Bronchial epithelial cell (primary cell): Measurements from ENCODE around the gene RIPPLY3. TPM values are rescaled to one million over a fixed set of nuclear protein-coding genes. Genes with fewer than 3 reads are reported as not detected.

Experiments
- DNase-seq: peaks from one replicate; pipeline ENCODE4 v3.0.0-alpha.2; 2010; ENCODE audit warnings: low read depth
- FAIRE-seq: peaks from 2 replicates; lab custom pipeline; 2011; peaks lifted over from hg19 to GRCh38; lab: Jason Lieb, UNC
- H3K27me3 ChIP-seq: 2 replicates; pipeline ENCODE4 v1.5.1; 2011; ENCODE audit warnings: low read length; ENCODE audit not compliant: control insufficient read depth, insufficient read depth
- H3K36me3 ChIP-seq: 2 replicates; pipeline ENCODE4 v1.5.1; 2011; ENCODE audit warnings: low read length; ENCODE audit not compliant: control insufficient read depth, insufficient read depth
- H3K4me3 ChIP-seq: 2 replicates; pipeline ENCODE4 v1.5.1; 2011; ENCODE audit warnings: mild to moderate bottlenecking, low read depth, low read length, control low read depth
- total RNA-seq: library from RNA; depleted of rRNA; stranded (reverse); fragments of >200 nt; gene quantifications from 2 replicates; pipeline ENCODE4 v1.2.1, GENCODE V29; 2014
- TF ChIP-seq, protein P1 (sequence below): IDR thresholded peaks from 2 replicates; pipeline ENCODE4 v1.5.1; 2011; ENCODE audit warnings: mild to moderate bottlenecking, moderate library complexity, low read length, control low read depth, inconsistent platforms; ENCODE audit not compliant: insufficient read depth, severe bottlenecking

RIPPLY3 gene
- total RNA-seq, 1 donor from 2014 or later = under 0.01 TPM

DNA sequence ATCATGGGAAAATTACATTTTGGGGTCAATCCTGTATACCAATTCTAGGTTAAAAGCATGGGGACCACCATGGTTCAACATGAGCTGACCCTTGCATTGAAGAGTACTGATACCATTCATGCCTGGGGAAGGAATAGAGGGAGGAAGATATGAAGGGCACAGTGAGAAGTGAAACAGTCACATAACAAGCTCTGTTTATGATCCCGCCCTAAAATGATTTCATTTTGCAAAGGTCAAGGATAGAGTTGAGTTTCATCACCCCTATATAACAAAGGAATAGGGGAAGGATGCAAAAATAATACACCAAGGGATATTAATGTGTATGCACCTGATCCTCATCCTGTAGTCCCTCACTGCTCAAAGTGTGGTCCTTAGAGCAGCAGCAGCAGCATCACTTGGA, 37.5 kb upstream of the RIPPLY3 start:
- no peaks in the 10 kb centered on the region for H3K36me3 ChIP-seq
- TF ChIP-seq, protein P1, sequence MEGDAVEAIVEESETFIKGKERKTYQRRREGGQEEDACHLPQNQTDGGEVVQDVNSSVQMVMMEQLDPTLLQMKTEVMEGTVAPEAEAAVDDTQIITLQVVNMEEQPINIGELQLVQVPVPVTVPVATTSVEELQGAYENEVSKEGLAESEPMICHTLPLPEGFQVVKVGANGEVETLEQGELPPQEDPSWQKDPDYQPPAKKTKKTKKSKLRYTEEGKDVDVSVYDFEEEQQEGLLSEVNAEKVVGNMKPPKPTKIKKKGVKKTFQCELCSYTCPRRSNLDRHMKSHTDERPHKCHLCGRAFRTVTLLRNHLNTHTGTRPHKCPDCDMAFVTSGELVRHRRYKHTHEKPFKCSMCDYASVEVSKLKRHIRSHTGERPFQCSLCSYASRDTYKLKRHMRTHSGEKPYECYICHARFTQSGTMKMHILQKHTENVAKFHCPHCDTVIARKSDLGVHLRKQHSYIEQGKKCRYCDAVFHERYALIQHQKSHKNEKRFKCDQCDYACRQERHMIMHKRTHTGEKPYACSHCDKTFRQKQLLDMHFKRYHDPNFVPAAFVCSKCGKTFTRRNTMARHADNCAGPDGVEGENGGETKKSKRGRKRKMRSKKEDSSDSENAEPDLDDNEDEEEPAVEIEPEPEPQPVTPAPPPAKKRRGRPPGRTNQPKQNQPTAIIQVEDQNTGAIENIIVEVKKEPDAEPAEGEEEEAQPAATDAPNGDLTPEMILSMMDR = no peak
- no peak overlapping the region for H3K4me3 ChIP-seq
- H3K27me3 ChIP-seq = no peaks in the 10 kb centered on the region
- DNase-seq (no peak), FAIRE-seq (no peak)

GRCh38 chr21:36973986-36974850, 32.3 kb upstream of the RIPPLY3 start:
- H3K4me3 ChIP-seq = no peak overlapping the region
- FAIRE-seq (no peak), DNase-seq (no peak)
- TF ChIP-seq, protein P1 = no peak
- no peaks in the 10 kb centered on the region for H3K27me3 ChIP-seq
- H3K36me3 ChIP-seq = no peaks in the 10 kb centered on the region

- no peak for FAIRE-seq
- Histone ChIP-seq H3K27me3 (no peaks in the 10 kb centered on the region), H3K4me3 (no peak overlapping the region), H3K36me3 (no peaks in the 10 kb centered on the region)
- DNase-seq = no peak
- TF ChIP-seq, protein P1 = no peak
Measured at GRCh38 chr21:36974851-36975192, 31.7 kb upstream of the RIPPLY3 start.

DNA sequence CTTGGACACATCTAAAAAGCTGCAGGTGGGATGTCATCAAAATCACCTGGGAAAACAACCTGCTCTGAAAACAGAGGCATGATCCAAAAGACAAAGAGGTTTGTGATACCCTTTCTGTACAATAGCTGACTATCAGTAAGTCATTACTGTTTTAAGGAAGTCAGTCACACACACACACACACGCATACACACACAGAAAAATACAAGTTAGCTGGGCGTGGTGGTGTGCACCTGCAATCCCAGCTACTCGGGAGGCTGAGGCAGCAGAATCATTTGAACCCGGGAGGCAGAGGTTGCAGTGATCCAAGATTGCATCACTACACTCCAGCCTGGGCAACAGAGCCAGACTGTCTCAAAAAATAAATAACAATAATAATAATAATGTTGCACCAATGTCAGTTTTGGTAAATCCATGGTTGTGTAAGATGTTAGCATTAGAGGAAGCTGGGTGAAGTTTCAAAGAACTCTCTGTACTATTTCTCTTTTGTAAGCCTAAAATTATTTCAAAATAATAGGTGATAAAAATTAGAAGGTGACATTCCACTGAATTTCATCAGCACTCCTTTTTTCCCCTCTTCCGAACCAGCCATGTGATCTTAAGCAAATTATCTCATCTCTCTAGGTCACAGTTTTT, 30.2 kb upstream of the RIPPLY3 start:
- no peak for FAIRE-seq

DNA sequence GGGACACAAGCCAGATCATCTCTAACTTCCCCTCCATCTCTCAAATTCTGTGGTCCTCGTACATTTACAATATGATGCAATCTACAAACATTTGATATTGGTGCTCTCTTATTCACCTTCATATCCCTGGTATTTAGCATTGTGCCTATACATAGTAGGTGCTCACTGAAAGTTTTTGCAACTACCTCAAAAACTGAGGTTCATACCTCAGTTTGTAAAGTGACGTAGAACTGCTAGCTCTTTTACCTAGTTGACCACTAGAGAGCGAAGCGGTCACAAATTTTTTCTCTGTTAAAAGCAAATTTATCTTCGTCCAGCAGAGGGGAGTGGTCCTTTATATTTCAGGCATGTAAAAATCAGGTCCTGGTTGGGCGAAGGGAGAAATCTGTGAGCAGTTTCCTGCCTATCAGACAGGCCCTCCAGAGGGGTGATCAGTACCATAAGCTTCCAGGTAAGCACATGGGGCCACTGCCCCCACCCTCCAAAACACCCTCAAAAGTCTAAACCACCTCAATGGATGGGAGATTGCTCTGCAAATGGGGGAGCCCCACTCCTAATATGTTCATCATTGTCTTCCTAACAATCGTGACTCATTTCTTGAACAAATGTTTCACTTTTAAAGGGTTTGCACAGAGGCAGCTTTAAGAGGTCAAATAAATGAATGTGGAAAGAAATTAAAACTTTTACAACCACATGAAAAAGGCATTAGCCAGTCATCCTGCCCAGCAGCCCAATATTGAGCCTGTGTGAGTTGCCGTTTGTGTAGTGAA, 29.4 kb upstream of the RIPPLY3 start:
- DNase-seq (peak; percentile 66), FAIRE-seq (no peak)
- Histone ChIP-seq H3K4me3 (no peak overlapping the region), H3K36me3 (no peaks in the 10 kb centered on the region), H3K27me3 (no peaks in the 10 kb centered on the region)
- TF ChIP-seq, protein P1 = peak; percentile 45

More for the DNA sequence above, 30.2 kb upstream of the RIPPLY3 start:
- H3K4me3 ChIP-seq = no peak overlapping the region
- TF ChIP-seq, protein P1 = no peak
- no peak for DNase-seq
- no peaks in the 10 kb centered on the region for H3K36me3 ChIP-seq
- no peaks in the 10 kb centered on the region for H3K27me3 ChIP-seq
